Subcutaneous adipose tissue (tissue), 4 donors: ENCODE measurements around the gene HAND2. TPM values are rescaled to one million over a fixed set of nuclear protein-coding genes. Genes with fewer than 3 reads are reported as not detected.

Source experiments
- CTCF ChIP-seq: fragments of 450-650 bp; IDR thresholded peaks from one replicate; pipeline ENCODE4 v1.5.1; 2016; ENCODE audit warnings: low read depth, mild to moderate bottlenecking, control low read depth, antibody characterized with exemption, moderate library complexity
- total RNA-seq, 4 donors: library from RNA; depleted of rRNA; stranded (reverse); fragments of >200 nt; gene quantifications; one replicate each; pipeline ENCODE4 v1.1.0, GENCODE V29; 2016

The HAND2 gene
- total RNA-seq, 4 donors from 2014 or later, result 1.5 to 12.1 (median 6.2) TPM

GRCh38 chr4:173535957-173536356 lies 5.9 kb upstream of the HAND2 start:
- TF ChIP-seq CTCF, result no peak

- TF ChIP-seq CTCF, result no peak
Observed at GRCh38 chr4:173535165-173535902, 5.3 kb upstream of the HAND2 start.

GRCh38 chr4:173534434-173534833 lies 4.4 kb upstream of the HAND2 start:
- TF ChIP-seq CTCF, result no peak

DNA sequence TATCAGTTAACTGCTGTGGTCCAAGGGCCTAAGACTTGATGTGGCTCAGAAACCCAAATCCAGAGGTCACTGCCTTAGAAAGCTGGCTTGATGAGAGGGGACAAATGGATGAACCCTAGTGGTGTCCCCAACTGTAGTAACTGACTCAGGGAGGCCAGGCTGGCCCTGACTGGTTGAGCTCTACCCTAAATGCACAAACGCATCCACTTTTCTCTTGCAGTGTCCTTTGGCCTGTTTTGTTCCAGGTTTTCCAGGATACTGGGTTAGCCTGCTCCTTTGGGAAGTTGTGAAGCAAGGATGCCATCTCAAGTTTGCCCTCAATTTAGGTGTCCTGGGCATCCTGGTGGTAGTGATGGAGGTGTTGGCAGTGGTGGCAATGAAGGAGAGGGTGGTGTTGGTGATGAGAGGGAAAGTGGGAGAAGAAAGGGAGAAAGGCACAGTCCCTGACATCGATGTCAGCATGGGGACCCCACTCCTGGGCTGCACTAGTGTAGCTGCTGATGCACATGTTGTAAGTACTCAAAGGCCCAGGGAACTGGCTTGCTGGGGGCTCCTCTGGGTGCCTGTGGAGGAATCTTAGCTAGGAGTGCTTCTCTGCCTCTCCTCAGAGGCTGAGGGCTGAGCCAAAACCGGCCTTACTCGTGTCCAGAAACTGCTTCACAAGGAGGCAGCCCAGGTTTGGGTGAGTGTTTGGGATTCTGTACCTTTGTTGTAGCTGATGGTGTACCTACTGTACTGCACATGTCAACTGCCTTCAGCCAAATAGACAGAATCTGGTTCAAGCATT lies 2.9 kb upstream of the HAND2 start:
- TF ChIP-seq CTCF, result no peak

DNA sequence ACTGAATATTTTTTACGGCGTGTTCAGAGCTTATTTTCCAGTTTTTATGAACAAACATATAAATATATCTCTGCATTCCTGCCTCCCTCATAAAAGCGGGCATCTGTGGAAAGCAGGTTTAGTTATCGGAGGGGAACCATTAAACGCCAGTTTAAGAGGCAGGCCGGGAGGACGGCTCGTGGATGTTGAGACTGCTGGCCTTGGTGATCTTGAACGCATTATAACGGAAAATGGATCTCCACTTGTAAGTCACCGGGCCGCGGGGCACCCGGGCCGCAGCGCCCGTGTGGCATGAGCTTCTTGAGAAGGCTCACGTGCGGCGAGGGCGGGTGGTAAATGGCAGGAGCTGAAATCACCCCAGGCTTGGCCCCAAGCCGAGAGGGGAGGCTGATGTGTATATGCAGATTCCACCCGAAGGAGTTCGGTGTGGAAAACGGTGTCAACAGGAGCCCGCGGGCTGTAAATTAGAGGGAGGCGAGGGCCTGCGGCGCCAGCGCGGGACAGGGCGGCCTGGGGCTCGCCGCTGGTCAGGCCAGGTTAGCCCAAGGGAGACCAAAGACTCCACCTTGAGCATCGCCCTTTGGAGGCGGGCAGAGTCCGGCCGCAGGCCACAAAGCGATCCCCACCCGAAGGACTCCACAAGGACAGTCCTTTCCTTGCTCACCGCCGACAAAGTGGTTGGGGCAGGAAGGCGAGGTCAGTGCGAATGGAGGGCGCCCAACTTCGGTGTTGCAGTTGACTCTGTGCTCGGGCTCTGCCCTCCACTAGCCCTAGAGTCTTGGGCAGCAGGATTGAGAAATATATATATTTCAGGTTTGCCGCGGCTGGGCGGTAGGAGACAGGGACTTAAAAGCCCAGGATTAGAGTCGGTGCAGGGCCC lies 1.3 kb upstream of the HAND2 start:
- TF ChIP-seq CTCF, result no peak

DNA sequence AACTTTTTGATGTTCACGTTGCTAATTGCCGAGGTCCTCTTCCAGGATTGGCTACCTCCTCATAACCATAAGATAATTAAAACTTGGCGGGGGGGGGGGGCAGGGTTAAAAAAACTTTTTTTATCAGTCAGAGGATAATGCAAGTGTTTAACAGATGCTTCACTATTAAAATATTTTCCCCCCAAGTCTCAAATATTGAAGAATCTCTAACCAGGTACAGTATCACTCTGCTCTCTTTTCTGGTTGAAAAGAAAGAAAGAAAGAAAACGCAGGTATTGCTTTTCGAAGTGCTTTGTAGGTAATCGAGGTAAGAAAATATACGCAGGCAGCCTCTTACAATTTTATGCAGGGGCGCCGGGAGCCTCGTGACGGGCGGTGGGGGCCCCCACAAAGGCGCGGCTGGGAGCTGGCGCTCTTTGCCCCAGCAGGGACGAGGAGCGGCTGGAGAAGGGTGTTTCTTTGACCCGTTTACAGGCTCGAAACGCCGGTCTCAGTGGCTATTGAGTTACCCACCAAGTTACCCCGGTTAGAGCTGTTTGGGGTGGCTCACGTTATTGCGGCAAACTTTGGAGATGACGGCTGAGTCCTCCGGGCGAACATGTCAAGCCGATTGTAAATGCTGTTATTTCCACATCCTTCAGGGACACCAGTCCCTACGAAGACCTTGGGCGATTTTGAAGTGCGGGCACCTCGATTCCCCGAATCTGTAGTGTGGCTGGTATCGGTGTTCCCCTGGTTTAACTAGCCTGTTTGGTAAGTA lies 477 bp upstream of the HAND2 start:
- no peak for TF ChIP-seq CTCF
